GM19099 (cell line): ENCODE measurements around the gene MMP11.
A peak's percentile ranks its signal among the peaks of the same experiment; 100 is the strongest.

Source experiments
- POLR2A ChIP-seq: IDR thresholded peaks from 3 replicates; pipeline ENCODE4 v1.6.1; 2011; ENCODE audit warnings: low read depth; ENCODE audit not compliant: insufficient read length; ENCODE audit errors: extremely low read depth

The MMP11 gene

GRCh38 chr22:23783265-23784150 is 10.9 kb downstream of the MMP11 start:
- TF ChIP-seq POLR2A: no peak

- TF ChIP-seq POLR2A: no peak
Measured at GRCh38 chr22:23784215-23784732, 11.6 kb downstream of the MMP11 start.

- TF ChIP-seq POLR2A: no peak
Measured at GRCh38 chr22:23786261-23786710, 13.6 kb downstream of the MMP11 start.

- TF ChIP-seq POLR2A: peak; percentile 81
Measured at GRCh38 chr22:23786752-23787599, 14.3 kb downstream of the MMP11 start, which contains the start of gene SMARCB1. Gene SMARCB1, plus strand, starts transcription at chr22:23786966. Its CDS starts 204 bp downstream, at chr22:23787170.

GRCh38 chr22:23787600-23787896 is 14.9 kb downstream of the MMP11 start:
- no peak for TF ChIP-seq POLR2A

GRCh38 chr22:23787910-23788309 is 15.3 kb downstream of the MMP11 start:
- no peak for TF ChIP-seq POLR2A

GRCh38 chr22:23789121-23789520 is 16.5 kb downstream of the MMP11 start:
- TF ChIP-seq POLR2A: no peak

GRCh38 chr22:23789638-23790037 is 17.0 kb downstream of the MMP11 start:
- no peak for TF ChIP-seq POLR2A

GRCh38 chr22:23790819-23791737 is 18.4 kb downstream of the MMP11 start:
- TF ChIP-seq POLR2A: no peak

GRCh38 chr22:23791738-23792645 is 19.3 kb downstream of the MMP11 start:
- no peak for TF ChIP-seq POLR2A

GRCh38 chr22:23793326-23793725 is 20.7 kb downstream of the MMP11 start:
- no peak for TF ChIP-seq POLR2A

GRCh38 chr22:23796461-23796860 is 23.8 kb downstream of the MMP11 start:
- no peak for TF ChIP-seq POLR2A
